Activated CD4-positive, alpha-beta T cell treated with anti-CD3 and anti-CD28 coated beads, Interleukin-2, amount 50 U/mL, for 4 hours (primary cell): ENCODE data around the gene AGTPBP1.
"Not testable (repeated sequence)": the region's sequence is repeated elsewhere in the genome, so short reads cannot be mapped to it uniquely, and the experiment has no call there.

Experiments used
- DNase-seq, 2 experiments: peaks; one replicate each; pipeline ENCODE4 v3.0.0-alpha.2; 2020

AGTPBP1 gene

DNA sequence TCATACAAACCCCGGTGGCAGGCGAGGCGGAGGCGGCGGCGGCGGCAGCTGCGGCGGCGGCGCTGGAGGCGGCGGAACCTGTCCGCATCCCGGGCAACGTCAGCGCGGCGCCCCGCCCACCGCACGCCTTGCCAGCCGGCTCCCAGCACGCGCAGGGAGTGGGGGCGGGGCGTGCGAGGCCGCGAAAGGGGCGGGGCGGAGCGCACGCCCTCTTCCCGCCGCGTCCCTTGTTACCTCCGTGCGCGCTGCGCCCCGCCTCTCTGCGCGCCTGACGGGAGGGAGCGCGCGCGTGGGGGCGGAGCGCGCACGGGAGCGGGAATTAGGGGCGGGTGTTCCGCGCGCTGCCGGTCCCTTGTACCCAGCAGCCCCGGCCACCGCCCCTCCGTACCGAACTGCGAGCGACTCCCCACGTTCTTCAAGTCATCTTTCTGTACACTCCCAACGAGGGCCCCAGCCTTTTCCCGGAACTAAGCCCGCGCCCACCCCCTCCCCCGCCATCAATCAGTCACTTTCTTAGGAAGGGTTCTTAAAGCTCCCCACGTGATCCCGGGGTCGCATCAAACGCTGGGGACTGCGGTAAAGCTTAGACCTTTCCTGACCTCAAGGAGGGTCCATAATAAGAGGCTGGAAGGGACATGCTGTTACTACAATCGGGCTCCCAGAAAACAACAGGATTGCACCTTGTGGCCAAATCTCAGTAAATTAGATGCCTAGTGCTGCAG lies at the start of gene AGTPBP1:
Gene AGTPBP1 (minus strand): TSS at position 80 of the 722 bp plus-strand sequence. CDS start 29,421 bp downstream, outside the sequence.
- peak; percentile 96 to 97 for DNase-seq

DNA sequence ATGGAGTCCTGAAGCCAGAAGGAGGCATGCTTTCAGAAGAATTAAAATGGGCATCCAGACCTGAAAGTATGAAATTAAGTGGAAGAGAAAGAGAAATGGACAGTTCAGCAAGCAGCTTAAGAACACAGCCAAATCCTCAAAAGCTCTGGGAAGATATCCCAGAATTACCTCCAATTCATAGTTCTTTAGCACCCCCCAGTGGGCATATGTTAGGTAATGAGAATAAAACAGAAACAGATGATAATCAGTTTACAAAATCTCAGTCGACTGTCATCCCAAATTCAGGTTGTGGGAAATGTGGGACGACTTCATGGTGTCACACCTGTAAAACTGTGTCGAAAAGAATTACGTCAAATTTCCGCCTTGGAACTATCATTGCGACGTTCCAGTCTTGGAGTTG lies 44.4 kb upstream of the AGTPBP1 start:
- not testable (repeated sequence) for DNase-seq

DNA sequence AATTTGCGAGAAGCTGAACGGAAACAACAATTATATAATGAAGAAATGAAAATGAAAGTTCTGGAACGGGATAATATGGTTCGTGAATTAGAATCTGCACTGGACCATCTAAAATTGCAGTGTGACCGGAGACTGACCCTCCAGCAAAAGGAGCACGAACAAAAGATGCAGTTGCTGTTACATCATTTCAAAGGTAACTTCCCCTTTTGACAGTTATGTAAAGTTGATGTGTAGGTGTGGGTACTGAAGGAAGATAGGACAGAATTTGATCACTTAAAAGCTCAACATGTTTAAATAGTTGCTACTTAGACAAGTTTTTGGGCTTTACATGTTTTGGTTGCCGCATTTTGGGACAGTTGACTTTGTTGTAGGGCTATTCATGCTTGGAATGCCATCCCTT lies 32.1 kb upstream of the AGTPBP1 start:
- DNase-seq: not testable (repeated sequence)

DNA sequence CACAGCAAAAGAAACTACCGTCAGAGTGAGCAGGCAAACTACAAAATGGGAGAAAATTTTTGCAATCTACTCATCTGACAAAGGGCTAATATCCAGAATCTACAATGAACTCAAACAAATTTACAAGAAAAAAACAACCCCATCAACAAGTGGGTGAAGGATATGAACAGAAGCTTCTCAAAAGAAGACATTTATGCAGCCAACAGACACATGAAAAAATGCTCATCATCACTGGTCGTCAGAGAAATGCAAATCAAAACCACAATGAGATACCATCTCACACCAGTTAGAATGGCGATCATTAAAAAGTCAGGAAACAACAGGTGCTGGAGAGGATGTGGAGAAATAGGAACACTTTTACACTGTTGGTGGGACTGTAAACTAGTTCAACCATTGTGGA lies 20.0 kb upstream of the AGTPBP1 start:
- DNase-seq: not testable (repeated sequence)

- not testable (repeated sequence) for DNase-seq
These were observed 16.0 kb upstream of the AGTPBP1 start for GRCh38 chr9:85757716-85758115.

DNA sequence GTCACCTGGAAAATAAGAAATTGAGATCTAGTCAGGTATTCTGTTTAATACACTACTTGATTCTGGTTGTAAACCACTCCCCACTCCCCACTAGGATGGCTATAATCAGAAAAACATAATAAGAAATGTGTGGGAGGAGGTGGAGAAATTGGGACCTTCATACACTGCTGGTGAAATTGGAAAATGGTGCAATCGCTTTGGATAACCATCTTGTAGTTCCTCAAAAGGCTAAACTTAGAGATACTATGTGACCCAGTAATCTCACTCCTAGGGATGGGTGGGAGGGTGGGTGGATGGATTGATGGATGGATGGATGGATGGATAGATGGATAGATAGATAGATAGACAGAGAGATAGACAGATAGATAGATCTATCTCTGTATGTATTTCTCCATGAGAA lies 14.5 kb upstream of the AGTPBP1 start:
- DNase-seq: not testable (repeated sequence)

DNA sequence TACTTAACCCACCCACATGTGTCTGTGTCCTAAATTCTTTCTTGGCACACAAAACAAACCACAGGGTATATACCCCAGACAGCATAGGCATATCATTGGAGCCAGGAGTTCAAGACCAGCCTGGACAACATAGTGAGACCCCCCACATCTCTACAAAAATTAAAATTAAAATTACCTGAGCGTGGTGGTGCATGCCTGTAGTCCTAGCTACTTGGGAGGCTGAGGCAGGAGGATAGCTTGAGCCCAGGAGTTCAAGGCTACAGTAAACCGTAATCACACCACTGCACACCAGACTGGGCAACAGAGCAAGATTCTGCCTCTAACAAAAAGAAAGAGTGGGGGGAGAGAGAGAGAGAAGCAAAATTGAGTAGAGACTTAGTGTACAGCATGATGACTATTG lies 4.6 kb upstream of the AGTPBP1 start:
- DNase-seq: no peak

DNA sequence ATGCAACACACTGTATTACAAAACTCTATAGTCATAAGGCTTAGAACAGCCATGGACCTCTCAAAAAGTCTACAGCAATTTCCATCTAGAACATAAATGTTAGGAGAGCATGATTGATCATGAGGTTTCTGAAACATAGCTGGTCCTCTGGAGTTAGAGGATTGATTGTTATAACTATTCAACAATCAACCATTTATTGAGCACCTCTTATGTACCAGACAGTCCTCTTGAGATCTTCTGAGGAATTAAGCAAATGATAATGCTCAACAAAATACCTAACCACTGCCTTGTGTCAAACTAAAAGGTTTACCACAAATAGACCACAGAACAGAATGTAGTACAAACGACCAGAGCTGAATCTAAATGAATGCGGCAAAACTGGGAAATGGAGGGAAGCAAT lies 3.4 kb upstream of the AGTPBP1 start:
- no peak for DNase-seq

- no peak for DNase-seq
These were observed 2.7 kb upstream of the AGTPBP1 start for GRCh38 chr9:85744480-85744879.

- no peak for DNase-seq
These were observed 1.7 kb upstream of the AGTPBP1 start for GRCh38 chr9:85743275-85744128.

DNA sequence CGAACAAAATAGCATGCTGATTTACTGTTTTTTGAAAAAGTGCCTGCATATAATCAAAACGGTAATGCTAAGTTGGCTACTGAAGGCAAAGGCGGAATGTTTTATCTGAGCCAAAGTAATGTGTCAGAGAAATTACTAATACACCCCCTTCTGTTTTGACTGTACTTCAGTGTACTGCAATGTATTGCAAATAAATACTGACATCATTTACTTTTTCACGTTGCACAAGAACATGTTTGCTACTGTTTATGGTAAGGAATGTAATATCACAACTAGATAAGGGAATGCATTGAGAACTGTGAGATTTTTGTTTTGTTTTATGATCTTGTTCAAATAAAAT lies 813 bp upstream of the AGTPBP1 start:
- no peak for DNase-seq

- peak; percentile 35 to 40 for DNase-seq
These were observed 469 bp downstream of the AGTPBP1 start for GRCh38 chr9:85741095-85741874.

DNA sequence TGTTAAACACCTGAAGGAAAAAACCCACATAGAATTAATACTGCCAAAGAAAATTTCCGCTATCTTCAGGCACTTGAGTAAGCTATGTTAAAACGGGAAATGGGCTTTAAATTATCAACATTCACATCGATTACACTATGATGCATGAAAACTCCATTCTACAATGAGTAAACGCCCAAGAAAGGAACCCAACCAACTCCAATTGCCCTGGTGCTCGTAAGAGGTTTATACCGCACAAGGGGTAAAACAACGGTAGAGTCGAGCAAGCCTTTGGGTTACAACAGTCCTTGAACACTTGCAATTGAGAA lies 1.0 kb downstream of the AGTPBP1 start:
- peak in 1 of 2 experiments; percentile 16 for DNase-seq

GRCh38 chr9:85738509-85738908 lies 3.2 kb downstream of the AGTPBP1 start:
- no peak for DNase-seq

DNA sequence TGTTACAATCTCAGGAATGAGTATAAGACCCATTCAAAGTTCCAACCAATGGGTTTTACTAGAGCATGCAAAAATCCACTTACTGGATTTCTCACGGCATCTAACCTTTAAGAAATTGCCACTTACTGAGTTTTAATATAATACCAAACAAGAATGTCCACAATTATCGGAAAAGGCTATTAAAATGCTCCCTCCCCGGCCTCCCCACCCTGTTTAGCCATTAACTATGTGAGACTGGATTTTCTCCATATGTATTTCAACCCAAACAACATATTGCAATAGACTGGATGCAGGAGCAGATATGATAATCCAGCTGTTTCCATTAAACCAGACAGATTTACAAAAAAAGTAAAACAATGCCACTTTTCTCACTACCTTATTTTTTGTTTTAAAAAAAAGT lies 4.1 kb downstream of the AGTPBP1 start:
- DNase-seq: no peak

- no peak for DNase-seq
These were observed 10.7 kb downstream of the AGTPBP1 start for GRCh38 chr9:85730916-85731630.

DNA sequence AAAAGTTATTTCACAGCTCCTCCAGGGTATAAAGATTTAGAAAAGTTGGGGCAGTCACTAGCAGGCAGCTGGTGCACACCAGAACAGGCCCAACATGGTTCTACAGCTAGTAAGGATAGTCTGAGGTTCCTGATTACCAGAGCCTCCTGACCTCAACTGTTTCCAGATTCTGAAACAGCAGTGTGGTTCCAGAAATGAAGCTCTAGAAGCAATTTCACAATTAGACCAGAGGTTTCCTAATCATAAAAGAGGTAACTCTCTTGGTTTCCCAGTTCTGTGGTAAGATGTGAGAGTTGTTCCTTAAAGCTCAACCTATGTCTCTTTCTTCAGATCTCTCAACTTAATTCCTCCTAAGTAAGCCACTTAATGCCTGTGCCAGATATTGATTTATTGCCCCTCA lies 11.9 kb downstream of the AGTPBP1 start:
- no peak for DNase-seq

DNA sequence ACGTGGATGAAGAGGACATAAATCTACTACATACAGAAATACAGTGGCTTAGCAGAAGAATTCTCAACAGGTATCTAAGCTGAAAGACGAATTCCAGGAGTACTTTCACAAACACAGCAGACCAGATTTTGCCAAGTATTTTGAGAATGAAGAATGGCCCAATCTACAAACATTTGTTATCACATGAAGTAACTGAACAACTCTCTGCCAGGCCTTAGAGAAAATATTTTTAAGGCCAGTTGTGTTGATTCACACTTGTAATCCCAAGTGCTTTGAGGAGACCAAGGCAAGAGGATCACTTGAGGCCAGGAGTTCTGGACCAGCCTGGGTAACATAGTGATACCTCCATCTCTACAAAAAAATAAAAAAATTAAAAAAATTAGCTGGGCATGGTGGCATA lies 14.3 kb downstream of the AGTPBP1 start:
- no peak for DNase-seq

GRCh38 chr9:85726737-85727136 lies 15.0 kb downstream of the AGTPBP1 start:
- no peak for DNase-seq

GRCh38 chr9:85723215-85723614 lies 18.5 kb downstream of the AGTPBP1 start:
- DNase-seq: peak; percentile 7 to 26

DNA sequence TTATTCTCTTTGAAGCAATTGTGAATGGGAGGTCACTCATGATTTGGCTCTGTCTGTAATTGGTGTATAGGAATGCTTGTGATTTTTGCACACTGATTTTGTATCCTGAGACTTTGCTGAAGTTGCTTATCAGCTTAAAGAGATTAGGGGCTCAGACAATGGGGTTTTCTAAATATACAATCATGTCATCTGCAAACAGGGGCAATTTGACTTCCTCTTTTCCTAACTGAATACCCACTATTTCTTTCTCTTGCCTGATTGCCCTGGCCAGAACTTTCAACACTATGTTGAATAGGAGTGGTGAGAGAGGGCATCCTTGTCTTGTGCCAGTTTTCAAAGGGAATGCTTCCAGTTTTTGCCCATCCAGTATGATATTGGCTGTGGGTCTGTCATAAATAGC lies 22.3 kb downstream of the AGTPBP1 start:
- not testable (repeated sequence) for DNase-seq

GRCh38 chr9:85717818-85718217 lies 23.9 kb downstream of the AGTPBP1 start:
- not testable (repeated sequence) for DNase-seq

DNA sequence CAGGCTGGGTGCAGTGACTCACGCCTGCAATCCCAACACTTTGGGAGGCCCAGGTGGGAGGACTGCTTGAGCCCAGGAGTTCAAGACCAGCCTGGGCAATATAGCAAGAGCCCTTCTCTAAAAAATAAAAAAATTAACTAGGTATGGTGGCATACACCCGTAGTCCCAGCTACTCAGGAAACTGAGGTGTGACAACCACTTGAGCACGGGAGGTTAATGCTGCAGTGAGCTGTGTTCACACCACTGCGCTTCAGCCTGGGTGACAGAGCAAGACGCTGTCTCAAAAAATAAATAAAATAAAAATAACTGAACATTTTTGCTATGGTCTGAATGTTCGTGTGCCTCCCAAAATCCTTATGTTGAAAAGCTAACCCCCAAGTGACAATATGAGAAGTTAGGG lies 24.5 kb downstream of the AGTPBP1 start:
- DNase-seq: no peak
